Measurements from ENCODE around the gene APBB2. TPM values are rescaled to one million over a fixed set of nuclear protein-coding genes. Genes with fewer than 3 reads are reported as not detected.

APBB2 gene
- total RNA-seq, 4 donors from 2014 or later, result 139 to 248 (median 203) TPM

DNA sequence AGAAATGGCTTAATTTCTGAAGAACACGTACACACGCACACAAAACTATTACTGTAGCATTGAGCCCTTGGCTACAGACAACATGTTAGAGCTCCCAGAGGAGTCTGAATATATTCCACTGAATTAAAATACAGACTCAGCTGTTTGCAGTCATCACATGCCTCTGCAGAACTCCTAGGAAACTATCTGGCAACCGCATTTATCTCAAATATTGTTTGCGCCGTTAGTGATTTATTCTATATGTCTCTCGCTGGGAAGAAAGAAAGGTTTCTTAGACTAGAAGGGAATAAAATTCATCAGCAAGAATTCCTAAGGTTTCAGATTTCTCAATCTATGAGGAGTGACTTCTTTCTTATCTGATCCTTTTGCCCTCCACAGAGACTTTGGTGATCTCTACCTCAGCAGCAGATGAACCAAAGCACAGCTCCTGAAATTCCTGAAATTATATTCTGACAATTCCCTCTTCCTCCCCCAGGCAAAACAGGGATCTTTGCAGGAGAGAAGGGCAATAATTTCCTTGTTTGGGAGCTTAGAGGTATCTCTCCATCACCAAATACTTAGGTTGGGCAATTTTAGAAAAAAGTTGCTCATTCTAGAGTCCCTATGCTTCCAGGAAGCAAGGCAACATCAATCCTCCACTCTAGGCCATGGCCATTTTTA lies 199.2 kb downstream of the APBB2 start:
- H3K4me1 ChIP-seq, result peaks cover 0 to 37% (median 2%) of the 10 kb centered on the region in 4 donors
- TF ChIP-seq POLR2A (IDR thresholded peaks at IDR 0.05) (no peak), EP300 (IDR thresholded peaks at IDR 0.05) (no peak)
- TF ChIP-seq, protein P1, sequence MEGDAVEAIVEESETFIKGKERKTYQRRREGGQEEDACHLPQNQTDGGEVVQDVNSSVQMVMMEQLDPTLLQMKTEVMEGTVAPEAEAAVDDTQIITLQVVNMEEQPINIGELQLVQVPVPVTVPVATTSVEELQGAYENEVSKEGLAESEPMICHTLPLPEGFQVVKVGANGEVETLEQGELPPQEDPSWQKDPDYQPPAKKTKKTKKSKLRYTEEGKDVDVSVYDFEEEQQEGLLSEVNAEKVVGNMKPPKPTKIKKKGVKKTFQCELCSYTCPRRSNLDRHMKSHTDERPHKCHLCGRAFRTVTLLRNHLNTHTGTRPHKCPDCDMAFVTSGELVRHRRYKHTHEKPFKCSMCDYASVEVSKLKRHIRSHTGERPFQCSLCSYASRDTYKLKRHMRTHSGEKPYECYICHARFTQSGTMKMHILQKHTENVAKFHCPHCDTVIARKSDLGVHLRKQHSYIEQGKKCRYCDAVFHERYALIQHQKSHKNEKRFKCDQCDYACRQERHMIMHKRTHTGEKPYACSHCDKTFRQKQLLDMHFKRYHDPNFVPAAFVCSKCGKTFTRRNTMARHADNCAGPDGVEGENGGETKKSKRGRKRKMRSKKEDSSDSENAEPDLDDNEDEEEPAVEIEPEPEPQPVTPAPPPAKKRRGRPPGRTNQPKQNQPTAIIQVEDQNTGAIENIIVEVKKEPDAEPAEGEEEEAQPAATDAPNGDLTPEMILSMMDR (IDR thresholded peaks at IDR 0.05), result no peak
- H3K9me3 ChIP-seq, result no peaks in the 10 kb centered on the region
- no peaks in the 10 kb centered on the region for H3K27me3 ChIP-seq
- H3K4me3 ChIP-seq, result no peak overlapping the region
- H3K36me3 ChIP-seq, result peaks cover 0 to 8% (median 0%) of the 10 kb centered on the region in 3 donors
- no peak for DNase-seq (ENCODE audit: low spot score in 2 of 2)
- peak overlapping the region in 1 of 4 donors; percentile 15 for H3K27ac ChIP-seq
- 32 to 43% methylated on average over 6 of the region's 6 CpGs for WGBS, 2 donors

DNA sequence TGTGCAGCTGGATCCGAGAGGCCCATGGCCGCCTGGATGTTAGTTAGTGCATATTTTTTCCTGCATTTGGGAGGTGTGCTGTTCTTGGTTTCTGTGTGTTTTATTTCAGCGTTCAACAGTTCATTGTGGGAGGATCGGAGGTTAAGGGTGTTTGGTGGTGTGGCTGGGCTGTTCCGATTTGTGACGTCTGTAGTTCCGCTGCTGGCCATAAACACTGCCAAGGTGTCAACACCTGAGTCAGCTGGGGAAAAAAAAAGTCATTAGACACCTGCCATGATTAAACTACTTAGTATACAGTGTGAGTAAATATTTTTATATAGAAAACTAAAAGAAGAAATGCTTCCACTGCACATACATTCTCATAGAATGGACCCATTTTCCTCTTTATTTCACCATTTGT lies 200.2 kb downstream of the APBB2 start:
- 73 to 84% methylated on average over 7 of the region's 7 CpGs for WGBS, 2 donors
- Histone ChIP-seq H3K4me3 (no peak overlapping the region), H3K9me3 (no peaks in the 10 kb centered on the region), H3K27me3 (no peaks in the 10 kb centered on the region), H3K4me1 (peaks cover 0 to 30% (median 2%) of the 10 kb centered on the region in 4 donors), H3K36me3 (peaks cover 0 to 8% (median 0%) of the 10 kb centered on the region in 3 donors), H3K27ac (peak overlapping the region in 2 of 4 donors; percentile 20)
- no peak for TF ChIP-seq EP300 (IDR thresholded peaks at IDR 0.05)
- no peak for TF ChIP-seq POLR2A (IDR thresholded peaks at IDR 0.05)
- TF ChIP-seq, protein P1 (IDR thresholded peaks at IDR 0.05), result no peak
- DNase-seq (ENCODE audit: low spot score in 2 of 2), result no peak

DNA sequence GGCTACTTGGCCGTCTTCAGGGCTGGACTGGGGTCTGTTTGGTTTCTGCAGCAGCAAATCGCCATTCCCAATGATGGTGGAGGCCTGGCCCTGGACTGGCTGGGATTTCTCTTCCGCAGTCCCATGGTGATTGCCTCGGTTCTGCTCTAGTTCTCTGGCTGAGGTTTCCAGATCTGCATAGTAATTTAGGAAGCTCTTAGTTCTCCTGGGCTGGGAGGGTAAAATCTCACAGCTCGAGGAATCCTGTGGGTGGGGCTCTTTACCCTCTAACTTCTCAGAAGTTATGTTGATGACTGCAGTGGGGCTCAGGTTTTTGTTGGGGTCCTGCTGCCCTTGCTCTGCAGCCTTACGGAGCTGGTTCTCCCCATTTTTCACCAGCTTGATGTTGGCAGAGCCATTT lies 200.6 kb downstream of the APBB2 start:
- no peak for TF ChIP-seq POLR2A (IDR thresholded peaks at IDR 0.05)
- TF ChIP-seq, protein P1 (IDR thresholded peaks at IDR 0.05), result no peak
- TF ChIP-seq EP300 (IDR thresholded peaks at IDR 0.05), result no peak
- 45 to 47% methylated on average over 5 to 6 of the region's 6 CpGs for WGBS, 2 donors
- peak overlapping the region in 2 of 4 donors; percentile 20 for H3K27ac ChIP-seq
- H3K27me3 ChIP-seq, result no peaks in the 10 kb centered on the region
- peaks cover 0 to 32% (median 2%) of the 10 kb centered on the region in 4 donors for H3K4me1 ChIP-seq
- peaks cover 0 to 8% (median 0%) of the 10 kb centered on the region in 3 donors for H3K36me3 ChIP-seq
- no peaks in the 10 kb centered on the region for H3K9me3 ChIP-seq
- H3K4me3 ChIP-seq, result no peak overlapping the region
- no peak for DNase-seq (ENCODE audit: low spot score in 2 of 2)

DNA sequence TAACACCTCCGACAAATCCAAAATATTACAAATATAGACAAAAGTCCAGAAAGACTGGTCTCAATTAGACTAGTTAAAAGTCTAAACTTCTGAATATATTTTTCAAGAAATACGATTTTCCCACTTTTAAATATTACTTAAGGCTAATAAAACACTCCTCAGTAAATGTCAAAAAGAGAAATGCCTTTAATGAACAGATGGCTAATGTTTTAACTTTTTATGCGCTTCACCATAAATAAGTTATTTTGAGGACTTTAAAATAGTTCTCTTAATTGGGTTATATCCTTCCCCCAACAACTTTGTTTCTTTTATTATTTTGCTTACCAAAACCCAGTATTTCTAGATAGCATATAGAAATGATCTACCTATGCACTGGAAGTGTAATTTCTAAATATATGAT lies 201.4 kb downstream of the APBB2 start:
- DNase-seq (ENCODE audit: low spot score in 2 of 2), result no peak
- Histone ChIP-seq H3K36me3 (peaks cover 0 to 8% (median 0%) of the 10 kb centered on the region in 3 donors), H3K27me3 (no peaks in the 10 kb centered on the region), H3K4me3 (no peak overlapping the region), H3K4me1 (peaks cover 0 to 32% (median 2%) of the 10 kb centered on the region in 4 donors), H3K9me3 (no peaks in the 10 kb centered on the region), H3K27ac (peak overlapping the region in 1 of 4 donors; percentile 2)
- TF ChIP-seq EP300 (IDR thresholded peaks at IDR 0.05) (no peak), POLR2A (IDR thresholded peaks at IDR 0.05) (no peak)
- TF ChIP-seq, protein P1 (IDR thresholded peaks at IDR 0.05), result no peak
- 46 to 70% methylated on average over 3 of the region's 3 CpGs for whole genome bisulfite sequencing, 2 donors

DNA sequence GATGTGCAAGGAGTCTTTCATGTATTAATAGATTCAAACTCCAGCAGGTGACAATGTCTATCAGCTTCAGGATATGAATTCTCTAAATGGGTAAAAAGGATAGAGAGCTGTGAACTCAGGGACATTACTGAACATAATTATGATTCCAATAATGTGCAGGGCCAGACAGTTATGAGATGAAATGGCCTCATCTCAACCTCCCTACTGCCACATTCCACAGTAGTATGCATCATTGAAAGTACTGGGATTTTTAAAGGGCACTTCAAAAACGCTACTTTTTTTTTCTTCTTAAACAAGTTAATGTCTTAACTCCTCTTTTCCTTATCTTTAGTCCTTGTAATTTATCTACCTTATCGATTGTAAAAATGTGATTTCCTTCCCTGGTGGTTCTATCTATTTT lies 202.0 kb downstream of the APBB2 start:
- 37 to 38% methylated on average over 2 of the region's 2 CpGs for WGBS, 2 donors
- peak overlapping the region in 1 of 4 donors; percentile 2 for H3K27ac ChIP-seq
- H3K4me1 ChIP-seq, result peaks cover 0 to 32% (median 2%) of the 10 kb centered on the region in 4 donors
- no peaks in the 10 kb centered on the region for H3K9me3 ChIP-seq
- H3K27me3 ChIP-seq, result no peaks in the 10 kb centered on the region
- H3K4me3 ChIP-seq, result no peak overlapping the region
- peaks cover 0 to 10% (median 0%) of the 10 kb centered on the region in 3 donors for H3K36me3 ChIP-seq
- TF ChIP-seq POLR2A (IDR thresholded peaks at IDR 0.05) (no peak), EP300 (IDR thresholded peaks at IDR 0.05) (no peak)
- TF ChIP-seq, protein P1 (IDR thresholded peaks at IDR 0.05), result no peak
- DNase-seq (ENCODE audit: low spot score in 2 of 2), result no peak

Data from tibial nerve (tissue), 4 donors.